Measurements from ENCODE around the gene HOTAIR.
A peak's percentile ranks its signal among the peaks of the same experiment; 100 is the strongest.

HOTAIR gene

GRCh38 chr12:54010972-54011664, 36.4 kb upstream of the HOTAIR start:
- DNase-seq: no peak

GRCh38 chr12:54010053-54010971, 35.6 kb upstream of the HOTAIR start:
- DNase-seq: no peak

- no peak for DNase-seq
Measured at GRCh38 chr12:54009171-54010052, 34.7 kb upstream of the HOTAIR start.

- DNase-seq: no peak
Measured at GRCh38 chr12:54008260-54008552, 33.5 kb upstream of the HOTAIR start.

GRCh38 chr12:54007538-54008259, 32.9 kb upstream of the HOTAIR start:
- no peak for DNase-seq

- no peak for DNase-seq
Measured at GRCh38 chr12:54006559-54007220, 31.9 kb upstream of the HOTAIR start.

GRCh38 chr12:54005853-54006558, 31.3 kb upstream of the HOTAIR start:
- DNase-seq: peak; percentile 86

DNA sequence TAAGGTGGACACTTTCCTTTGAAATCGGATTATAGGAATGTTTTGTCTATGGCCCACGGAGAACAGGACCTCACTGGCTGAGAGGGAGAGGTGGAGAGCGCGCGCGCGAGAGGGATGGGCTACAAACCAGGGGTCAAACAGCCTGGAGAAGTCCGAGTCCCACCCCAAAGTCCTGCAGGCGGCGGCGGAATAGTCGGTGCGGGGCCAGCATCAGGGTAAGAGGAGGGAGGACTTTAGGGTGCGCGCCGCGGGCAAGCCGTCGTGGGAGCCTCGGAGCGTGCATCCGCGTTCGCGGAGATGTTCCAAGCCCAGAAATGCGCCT, 30.7 kb upstream of the HOTAIR start:
- DNase-seq: no peak

DNA sequence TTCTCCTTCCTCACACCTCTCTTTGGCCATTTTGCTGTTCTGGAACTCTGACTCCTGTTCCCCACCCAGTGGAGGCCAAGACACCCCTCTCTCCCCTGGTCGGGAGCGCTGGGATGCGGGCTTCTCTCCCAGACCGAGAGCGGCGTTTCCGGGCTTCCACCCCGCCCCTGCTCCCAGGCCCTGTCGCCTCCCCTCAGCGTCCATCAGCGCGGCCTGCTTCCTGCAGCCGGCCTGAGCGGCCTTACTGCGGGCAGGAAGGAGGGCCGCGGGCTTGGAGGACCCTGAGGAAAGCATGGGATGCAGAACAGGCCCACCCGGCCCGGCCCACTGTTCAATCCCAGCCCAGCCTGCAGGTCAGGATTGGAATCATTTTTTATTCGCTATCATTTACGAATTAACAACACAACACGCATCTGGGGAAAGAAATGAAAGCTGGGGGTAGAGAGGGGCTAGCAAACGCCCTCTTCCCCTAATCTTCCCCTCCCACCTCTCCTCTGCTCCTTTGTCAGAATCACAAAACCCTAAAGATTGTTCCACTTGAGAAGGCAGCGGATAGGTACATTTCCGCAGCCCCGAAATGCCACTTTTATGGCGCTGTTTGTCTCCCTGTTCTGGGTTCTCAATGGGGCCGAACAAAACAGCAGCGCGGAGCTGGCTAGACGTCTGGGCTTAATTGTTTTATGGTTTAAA, 30.2 kb upstream of the HOTAIR start:
- DNase-seq: no peak

DNA sequence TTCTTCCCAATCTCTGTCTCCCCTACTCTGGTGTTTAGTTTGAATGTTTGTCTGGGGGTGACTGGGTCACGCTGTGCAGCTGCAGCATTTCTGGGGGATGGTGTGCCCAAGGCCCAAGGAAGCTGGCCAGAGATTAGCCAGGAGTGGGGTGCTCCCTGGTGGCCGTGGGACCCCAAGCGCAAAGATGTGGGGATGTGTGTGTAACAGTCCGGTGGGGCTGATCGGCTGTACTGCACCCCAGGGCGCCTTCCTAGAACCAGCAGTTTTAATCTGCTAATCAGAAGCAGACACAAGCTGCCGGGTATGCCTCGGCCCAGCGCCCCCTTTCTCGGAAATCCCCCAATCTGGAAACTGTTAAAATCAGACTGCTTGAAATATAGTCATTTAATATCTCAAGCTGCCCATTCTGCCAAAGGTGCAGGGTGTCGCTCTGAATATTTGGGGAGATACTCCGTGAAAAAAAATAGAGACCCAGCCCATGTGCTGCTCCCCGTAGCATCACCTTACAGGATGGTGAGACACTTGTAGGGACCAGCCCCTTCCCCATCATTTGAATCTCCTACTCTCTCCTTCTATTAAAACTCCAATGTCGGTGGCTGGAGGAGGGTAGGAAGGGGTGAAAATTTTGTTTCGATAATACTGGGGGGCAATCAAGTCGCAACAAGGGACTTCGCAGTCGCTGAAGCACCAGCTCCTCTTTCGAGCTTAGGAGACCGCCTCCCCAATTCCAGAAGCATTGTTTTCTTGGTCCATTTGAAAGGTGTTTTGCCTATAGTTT, 29.5 kb upstream of the HOTAIR start:
- DNase-seq: no peak

- no peak for DNase-seq
Measured at GRCh38 chr12:54003625-54004024, 28.9 kb upstream of the HOTAIR start.

DNA sequence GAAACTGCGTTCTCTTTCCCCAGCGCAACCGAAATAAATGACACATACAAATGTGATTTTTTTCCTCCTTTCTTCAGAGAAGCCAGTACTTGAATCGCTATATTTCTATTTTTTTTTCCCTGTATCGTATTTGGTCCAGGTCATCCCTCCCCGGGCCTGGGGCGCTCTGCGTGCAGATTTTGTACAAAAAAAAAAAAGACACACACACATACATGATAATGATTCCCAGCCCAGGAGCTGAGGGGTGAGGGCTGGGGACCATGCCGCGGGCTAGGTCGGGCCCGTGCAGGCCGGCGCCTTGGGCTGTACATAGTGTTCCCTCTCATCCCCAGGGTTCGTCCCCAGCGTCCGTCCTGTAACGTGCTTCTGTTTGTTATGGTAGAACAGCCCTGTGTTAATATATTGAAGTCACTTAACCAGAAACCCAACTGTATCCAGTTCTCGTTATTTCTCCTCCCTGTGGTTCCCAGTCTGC, 28.2 kb upstream of the HOTAIR start:
- no peak for DNase-seq

GRCh38 chr12:54002278-54002914, 27.6 kb upstream of the HOTAIR start:
- DNase-seq: no peak

GRCh38 chr12:54001283-54002187, 26.8 kb upstream of the HOTAIR start:
- DNase-seq: no peak

GRCh38 chr12:54000116-54001114, 25.7 kb upstream of the HOTAIR start, which contains the start of gene HOXC9:
HOXC9 (plus strand) TSS chr12:54000161; CDS start chr12:54000189, 28 bp downstream.
- no peak for DNase-seq

DNA sequence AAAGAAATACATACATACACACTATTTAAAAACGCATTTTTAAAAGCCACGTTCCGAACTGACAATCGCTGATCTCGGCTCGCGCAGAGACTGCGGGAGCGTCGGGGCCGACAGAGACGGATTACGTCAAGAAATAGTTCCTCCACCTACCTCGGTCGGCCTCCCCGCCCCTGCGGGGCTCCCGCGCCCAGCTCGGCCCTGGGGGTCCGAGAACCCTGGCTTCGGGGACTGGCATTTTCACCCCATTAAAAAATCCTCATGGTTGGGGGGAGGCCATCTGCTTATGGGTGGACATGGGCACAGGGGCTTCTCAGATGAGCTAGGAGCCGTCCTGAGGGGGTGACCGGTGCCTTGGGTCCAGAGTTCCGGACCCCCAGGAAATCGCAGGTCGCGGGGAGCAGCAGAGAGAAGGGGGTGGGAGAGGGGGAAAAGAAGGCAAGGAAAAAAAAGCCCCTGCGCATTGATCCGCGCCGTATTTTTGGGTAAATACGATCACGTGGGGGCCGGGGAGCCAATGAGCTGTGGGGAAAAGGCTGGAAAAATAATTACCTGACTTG, 24.9 kb upstream of the HOTAIR start:
- no peak for DNase-seq

- DNase-seq: no peak
Measured at GRCh38 chr12:53998900-53999236, 24.1 kb upstream of the HOTAIR start.

Measured in CD4-positive, alpha-beta T cell treated with Interleukin-17A for 1 hour (primary cell).